Stimulated activated CD4-positive, alpha-beta T cell treated with anti-CD3 and anti-CD28 coated beads, Interleukin-12 subunit alpha, Interleukin-12 subunit beta, amount 100 ng/mL, for 48 hours (primary cell): ENCODE results near the gene IL21R.
"Not testable (repeated sequence)": the region's sequence is repeated elsewhere in the genome, so short reads cannot be mapped to it uniquely, and the experiment has no call there.

Experiments
- DNase-seq, 3 donors: peaks; one replicate each; pipeline ENCODE4 v3.0.0-alpha.2; 2020; ENCODE audit warnings: low read depth in 2 of 3, low spot score in 1 of 3

IL21R gene

GRCh38 chr16:27400751-27401620, 988 bp upstream of the IL21R start:
- no peak for DNase-seq

GRCh38 chr16:27402569-27402963, 592 bp downstream of the IL21R start:
- no peak for DNase-seq

- DNase-seq, result peak in 1 of 3 donors; percentile 32
Measured at GRCh38 chr16:27402964-27403600, 1.1 kb downstream of the IL21R start.

GRCh38 chr16:27403601-27403992, 1.6 kb downstream of the IL21R start:
- no peak for DNase-seq

DNA sequence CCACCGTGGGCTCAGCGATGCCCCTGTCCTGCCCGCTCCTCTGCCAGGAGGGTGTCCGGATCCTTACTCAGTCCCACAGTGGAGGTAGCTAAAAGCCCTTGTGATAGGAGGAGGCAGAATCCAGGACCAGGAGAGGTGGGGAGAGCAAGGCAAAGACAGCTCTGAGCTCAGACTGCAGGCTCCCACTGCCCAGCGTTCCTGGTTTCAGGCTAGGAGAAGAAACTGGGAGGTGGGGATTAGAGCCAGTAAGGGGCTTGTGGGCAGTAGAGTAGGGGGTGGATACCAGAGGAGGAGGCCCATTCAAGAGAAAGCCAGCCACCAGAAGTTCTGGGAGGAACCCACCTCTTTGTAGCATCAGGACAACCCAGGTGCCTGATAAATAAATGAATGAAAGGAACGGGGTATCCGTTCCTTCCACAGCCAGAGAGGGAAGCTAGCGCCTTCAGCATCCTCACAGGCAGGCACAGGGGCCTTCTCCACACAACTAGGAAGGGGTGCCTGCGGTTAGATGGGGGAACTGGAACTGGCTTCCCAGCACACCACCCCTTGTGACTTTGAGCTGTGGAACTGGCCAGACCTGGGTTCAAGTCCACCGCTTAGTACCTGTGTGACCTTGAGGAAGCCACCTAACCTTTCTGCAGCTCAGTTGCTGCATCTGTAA, 2.3 kb downstream of the IL21R start:
- no peak for DNase-seq

DNA sequence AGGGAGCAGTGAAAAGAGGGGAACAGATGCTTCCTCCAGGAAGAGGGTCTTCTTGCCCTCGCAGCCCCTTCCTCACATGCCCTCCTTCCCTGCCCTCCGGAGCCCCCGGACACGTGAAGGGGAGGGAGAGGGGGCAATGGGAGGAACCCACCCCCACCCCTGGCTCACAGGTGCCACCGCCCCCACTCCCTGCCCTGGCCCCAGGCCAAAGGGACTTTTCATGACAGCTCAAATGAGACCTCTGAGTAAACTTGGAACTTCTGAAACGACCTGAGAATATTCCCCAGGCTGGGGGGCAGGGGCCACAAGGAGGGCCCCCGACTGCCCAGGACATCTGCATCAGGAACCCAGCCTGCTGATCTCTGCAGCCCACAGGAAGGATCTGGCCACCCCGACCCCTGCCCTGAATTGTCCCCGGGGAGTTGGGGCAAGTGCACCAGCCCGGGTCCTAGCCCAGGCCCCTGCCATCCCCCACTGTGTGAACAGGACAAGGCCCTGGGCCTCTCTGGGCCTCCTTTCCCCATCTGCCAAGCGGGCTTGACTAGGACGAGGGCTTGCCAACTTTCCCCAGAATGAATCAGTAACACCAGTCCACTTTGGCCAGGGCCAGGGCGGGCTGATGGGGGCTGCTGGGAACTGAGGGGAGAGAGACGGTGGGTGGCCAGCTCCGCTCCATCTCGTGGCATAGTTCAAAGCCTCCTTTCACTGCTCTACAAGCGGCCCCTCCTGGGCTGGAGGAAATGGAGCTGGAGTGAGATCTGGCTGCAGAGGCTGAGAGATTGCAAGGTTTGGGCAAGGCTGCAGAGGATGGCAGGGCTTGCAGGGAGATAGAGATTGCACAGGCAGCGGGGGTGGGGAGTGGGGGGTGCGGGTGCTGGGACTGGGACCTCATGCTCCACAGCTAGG, 3.8 kb downstream of the IL21R start:
- peak; percentile 68 to 78 (median 71) for DNase-seq

GRCh38 chr16:27406511-27407128, 4.6 kb downstream of the IL21R start:
- no peak for DNase-seq

- no peak for DNase-seq
Measured at GRCh38 chr16:27407133-27407532, 5.2 kb downstream of the IL21R start.

- DNase-seq, result no peak
Measured at GRCh38 chr16:27408012-27408601, 6.1 kb downstream of the IL21R start.

DNA sequence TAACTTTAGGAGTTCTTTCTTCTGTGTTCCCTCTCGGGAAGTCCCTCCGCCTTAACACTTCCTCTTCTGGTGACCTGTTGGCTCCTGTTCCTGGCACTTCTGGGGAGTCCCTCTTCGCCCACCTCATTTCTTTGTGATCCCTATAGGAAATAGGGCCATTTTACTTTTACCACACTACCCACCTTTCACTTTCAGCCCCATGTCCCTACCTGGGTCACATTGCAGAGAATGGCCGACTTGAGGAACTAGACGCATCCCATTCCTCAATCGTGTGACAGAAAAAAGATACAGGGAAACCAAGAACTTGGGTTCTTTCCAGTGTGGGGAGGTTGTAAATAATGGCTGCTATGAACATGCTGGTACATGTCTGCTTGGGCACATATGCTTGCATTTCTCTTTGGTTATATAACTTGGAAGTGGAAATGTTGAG, 6.6 kb downstream of the IL21R start:
- DNase-seq, result no peak

DNA sequence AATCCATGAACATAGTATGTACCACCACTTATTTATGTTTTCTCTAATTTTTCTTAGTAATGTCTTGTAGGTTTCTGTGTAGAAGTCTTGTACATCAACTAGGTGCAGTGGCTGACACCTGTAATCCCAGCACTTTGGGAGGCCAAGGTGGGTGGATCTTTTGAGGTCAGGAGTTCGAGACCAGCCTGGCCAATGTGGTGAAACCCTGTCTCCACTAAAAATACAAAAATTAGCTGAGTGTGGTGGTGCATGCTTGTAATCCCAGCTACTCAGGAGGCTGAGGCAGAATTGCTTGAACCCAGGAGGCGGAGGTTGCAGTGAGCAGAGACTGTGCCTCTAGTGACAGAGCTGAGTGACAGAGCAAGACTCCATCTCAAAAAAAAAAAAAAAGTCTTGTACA, 8.0 kb downstream of the IL21R start:
- not testable (repeated sequence) for DNase-seq

- no peak for DNase-seq
Measured at GRCh38 chr16:27410761-27411160, 8.8 kb downstream of the IL21R start.

- no peak for DNase-seq
Measured at GRCh38 chr16:27413956-27414355, 12.0 kb downstream of the IL21R start.

DNA sequence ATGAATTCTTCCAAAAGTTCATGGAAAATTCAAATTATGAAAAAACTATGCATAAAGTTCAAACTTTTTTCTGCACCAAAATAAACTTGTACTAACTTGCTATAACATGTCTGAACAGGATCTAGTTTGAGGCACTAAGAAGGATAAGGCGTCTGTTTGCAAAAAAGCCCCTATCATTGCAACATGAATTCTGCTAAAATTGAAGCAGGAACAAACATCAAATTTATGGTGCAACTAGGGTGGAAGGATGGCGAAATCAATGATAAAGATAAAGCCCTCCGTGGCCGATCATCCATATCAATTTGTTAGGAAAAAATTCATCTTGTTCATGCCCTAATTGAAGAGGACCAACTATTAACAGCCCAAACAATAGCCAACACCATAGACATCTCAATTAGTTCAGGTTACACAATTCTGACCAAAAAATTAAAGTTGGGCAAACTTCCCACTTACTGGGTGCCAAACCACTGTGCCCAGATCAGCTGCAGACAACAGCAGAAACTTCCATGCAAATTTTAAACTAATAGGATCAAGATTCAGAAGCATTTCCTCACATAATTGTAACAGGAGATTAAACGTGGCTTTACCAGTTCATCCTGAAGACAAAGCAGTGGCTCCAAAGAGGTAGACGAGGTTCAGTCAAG, 12.9 kb downstream of the IL21R start:
- no peak for DNase-seq

DNA sequence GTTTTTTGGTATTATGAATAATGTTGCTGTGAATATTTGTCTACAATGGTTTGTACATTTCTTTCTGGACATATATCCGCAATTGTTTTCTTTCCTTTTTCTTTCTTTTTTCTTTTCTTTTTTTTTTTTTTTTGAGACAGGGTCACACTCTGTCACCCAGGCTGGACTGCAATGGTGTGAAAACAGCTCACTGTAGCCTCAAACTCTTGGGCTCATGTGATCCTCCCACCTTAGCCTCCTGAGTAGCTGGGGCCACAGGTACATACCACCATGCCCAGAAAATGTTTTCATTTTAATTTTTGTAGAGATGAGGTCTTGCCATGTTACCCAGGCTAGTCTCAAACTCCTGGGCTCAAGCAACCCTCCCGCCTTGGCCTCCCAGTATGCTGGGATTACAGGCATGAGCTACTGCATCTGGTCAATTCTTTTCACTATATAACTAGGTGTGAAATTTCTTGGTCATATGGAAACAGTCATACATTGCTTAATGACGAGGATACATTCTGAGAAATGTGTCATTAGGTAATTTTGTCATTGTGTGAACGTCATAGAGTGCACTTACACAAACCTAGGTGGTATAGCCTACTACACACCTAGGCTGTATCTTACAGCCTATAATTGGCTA, 15.2 kb downstream of the IL21R start:
- no peak for DNase-seq

DNA sequence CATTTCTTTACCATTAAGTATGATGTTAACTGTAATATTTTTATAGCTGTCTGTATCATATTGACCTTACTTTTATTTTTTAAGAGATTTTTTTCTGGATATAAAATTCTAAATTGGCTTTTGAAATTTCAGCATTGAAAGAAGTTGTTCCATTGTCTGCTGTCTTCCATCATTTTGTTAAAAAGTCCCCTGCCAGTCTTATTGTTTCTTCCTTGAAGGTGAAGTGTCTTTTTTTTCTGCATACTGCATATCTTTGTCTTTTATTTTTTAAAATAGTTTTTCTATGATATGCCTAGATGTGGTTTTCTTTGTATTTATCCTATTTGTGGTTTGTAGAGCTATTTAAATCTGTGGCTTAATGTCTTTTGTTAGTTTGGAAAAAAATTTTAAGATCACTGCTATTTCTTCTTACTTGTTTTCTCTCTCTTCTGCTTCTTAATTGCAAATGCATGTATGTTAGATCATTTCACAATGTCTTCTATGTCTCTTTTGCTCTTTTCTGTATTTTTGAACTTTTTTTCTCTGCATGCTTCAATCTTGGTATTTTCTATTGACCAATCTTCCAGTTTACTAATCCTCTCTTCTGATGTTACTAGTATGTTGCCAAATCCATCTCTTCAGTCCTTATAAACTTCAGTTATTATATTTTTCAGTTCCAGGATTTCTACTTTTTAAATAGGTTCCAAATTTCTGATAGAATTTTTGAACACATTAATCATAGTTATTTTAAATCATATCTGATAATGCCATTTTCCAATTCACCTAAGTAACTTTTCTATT, 20.2 kb downstream of the IL21R start:
- DNase-seq, result no peak

DNA sequence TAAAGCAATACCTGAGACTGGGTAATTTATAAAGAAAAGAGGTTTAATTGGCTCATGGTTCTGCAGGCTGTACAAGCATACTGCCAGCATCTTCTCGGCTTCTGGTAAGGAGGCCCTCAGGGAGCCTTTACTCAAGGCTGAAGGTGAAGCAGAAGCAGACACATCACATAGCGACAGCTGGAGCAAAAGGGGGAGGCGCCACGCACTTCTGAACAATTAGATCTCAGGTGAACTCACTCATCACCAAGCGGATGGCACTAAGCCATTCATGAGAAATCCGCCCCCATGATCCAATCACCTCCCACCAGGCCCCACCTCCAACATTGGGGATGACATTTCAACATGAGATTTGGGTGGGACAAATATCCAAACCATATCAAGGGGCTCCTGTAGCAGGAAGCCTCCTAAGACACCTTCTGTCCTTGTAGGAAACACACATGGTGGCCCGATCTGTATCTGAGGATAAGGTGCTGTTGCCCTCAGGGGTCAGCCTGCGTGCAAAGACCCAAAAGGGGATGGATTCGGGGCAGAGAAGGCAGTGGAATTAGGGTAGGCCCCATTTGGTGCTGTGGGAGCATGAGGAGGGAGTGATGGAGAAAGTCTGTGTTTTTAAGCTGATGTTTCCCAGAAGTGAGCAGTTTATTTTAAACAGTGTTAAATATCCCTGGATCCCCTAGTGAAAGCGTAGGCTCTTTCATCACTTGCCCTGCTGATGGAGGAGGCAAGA, 23.0 kb downstream of the IL21R start:
- no peak for DNase-seq

DNA sequence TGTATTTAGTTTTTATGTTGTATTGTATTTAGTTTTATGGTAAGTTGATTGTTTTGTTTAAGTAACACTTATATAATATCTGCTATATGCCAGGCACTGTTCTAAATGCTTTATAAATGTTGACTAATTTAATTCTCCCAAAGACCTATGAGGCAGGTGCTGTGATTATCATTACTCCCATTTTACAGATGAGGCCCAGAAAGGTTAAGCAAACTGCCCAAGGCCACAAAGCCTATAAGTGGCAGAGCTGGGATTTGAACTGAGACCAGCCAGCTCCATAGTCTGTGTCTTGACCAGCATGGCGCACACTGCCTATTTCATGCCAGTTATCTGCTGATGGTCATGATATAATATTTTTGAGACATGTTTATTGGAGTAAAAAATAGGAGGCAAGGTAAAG, 24.0 kb downstream of the IL21R start:
- DNase-seq, result no peak
